ENCODE results near the gene B4GALNT4.
"Not testable (repeated sequence)": the region's sequence is repeated elsewhere in the genome, so short reads cannot be mapped to it uniquely, and the experiment has no call there.

The B4GALNT4 gene

GRCh38 chr11:360326-361280, 8.7 kb upstream of the B4GALNT4 start:
- no peak for DNase-seq

GRCh38 chr11:362642-363442, 6.5 kb upstream of the B4GALNT4 start:
- DNase-seq: no peak

- not testable (repeated sequence) for DNase-seq
These were observed 5.9 kb upstream of the B4GALNT4 start for GRCh38 chr11:363443-363805.

GRCh38 chr11:363948-364761, 5.1 kb upstream of the B4GALNT4 start:
- peak; percentile 11 for DNase-seq

GRCh38 chr11:364991-365725, 4.1 kb upstream of the B4GALNT4 start:
- no peak for DNase-seq

GRCh38 chr11:365831-366230, 3.5 kb upstream of the B4GALNT4 start:
- no peak for DNase-seq

GRCh38 chr11:367956-368413, 1.3 kb upstream of the B4GALNT4 start:
- DNase-seq: no peak

GRCh38 chr11:368414-369335, 624 bp upstream of the B4GALNT4 start:
- DNase-seq: no peak

GRCh38 chr11:370070-370941, 1.0 kb downstream of the B4GALNT4 start:
- DNase-seq: no peak

GRCh38 chr11:371051-371450, 1.8 kb downstream of the B4GALNT4 start:
- no peak for DNase-seq

GRCh38 chr11:371716-372590, 2.7 kb downstream of the B4GALNT4 start:
- DNase-seq: no peak

- DNase-seq: no peak
These were observed 3.8 kb downstream of the B4GALNT4 start for GRCh38 chr11:372809-373715.

GRCh38 chr11:373716-374551, 4.6 kb downstream of the B4GALNT4 start:
- DNase-seq: no peak

GRCh38 chr11:375065-376025, 6.0 kb downstream of the B4GALNT4 start:
- no peak for DNase-seq

GRCh38 chr11:376531-377173, 7.4 kb downstream of the B4GALNT4 start:
- DNase-seq: no peak

Measured in NCI-H1436 treated with DMSO at 0.1 percent for 48 hours (cell line).